AG09309 (cell line): ENCODE data around the gene ANKRD62.

Source experiments
- DNase-seq: peaks from one replicate; pipeline ENCODE4 v3.0.0-alpha.2; 2010; ENCODE audit warnings: low read depth
- H3K4me3 ChIP-seq: 2 replicates; pipeline ENCODE4 v1.5.1; 2011; ENCODE audit warnings: mild to moderate bottlenecking, low read depth, low read length, moderate library complexity; ENCODE audit not compliant: control insufficient read depth
- TF ChIP-seq, protein P1 (sequence below): IDR thresholded peaks from 2 replicates; pipeline ENCODE4 v1.5.1; 2011; ENCODE audit warnings: mild to moderate bottlenecking, low read depth, low read length, inconsistent platforms; ENCODE audit not compliant: insufficient read depth, control insufficient read depth; ENCODE audit errors: missing control alignments

Gene ANKRD62

DNA sequence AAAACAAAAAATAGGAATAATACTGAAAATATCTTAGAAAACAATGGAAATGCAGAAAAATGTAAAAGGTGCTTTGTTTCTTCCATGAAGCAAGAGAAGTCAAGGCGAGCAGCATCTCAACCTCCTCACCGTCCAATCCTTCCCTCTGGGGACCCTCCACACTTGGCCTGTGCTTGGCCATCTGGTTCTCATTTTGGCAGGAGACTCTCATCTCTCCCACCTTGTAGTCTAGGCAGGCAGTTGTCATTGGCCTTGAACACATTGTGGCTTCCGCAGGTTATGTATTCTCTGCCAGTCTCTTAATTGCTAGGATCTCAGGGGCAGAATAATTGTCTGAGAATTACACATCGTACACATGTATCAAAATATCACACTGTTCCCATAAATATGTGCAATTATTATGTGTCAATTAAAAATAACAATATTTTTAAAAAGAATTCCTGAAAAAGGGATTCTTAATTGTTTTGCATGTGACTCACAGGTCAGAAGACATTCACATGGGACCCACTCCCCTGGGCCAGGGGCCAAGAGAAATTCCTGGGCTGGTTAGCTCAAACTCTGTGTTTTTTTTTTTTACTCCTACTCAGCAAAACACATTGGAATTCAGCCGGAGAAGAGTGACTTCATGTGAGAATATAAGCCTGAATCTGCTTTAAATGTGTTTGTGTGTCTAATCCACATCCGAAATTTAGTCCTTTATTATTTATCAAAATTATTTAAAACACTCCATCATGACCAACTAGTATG lies 14.0 kb upstream of the ANKRD62 start:
- no peak for DNase-seq
- TF ChIP-seq, protein P1, sequence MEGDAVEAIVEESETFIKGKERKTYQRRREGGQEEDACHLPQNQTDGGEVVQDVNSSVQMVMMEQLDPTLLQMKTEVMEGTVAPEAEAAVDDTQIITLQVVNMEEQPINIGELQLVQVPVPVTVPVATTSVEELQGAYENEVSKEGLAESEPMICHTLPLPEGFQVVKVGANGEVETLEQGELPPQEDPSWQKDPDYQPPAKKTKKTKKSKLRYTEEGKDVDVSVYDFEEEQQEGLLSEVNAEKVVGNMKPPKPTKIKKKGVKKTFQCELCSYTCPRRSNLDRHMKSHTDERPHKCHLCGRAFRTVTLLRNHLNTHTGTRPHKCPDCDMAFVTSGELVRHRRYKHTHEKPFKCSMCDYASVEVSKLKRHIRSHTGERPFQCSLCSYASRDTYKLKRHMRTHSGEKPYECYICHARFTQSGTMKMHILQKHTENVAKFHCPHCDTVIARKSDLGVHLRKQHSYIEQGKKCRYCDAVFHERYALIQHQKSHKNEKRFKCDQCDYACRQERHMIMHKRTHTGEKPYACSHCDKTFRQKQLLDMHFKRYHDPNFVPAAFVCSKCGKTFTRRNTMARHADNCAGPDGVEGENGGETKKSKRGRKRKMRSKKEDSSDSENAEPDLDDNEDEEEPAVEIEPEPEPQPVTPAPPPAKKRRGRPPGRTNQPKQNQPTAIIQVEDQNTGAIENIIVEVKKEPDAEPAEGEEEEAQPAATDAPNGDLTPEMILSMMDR = no peak
- H3K4me3 ChIP-seq = no peak overlapping the region

DNA sequence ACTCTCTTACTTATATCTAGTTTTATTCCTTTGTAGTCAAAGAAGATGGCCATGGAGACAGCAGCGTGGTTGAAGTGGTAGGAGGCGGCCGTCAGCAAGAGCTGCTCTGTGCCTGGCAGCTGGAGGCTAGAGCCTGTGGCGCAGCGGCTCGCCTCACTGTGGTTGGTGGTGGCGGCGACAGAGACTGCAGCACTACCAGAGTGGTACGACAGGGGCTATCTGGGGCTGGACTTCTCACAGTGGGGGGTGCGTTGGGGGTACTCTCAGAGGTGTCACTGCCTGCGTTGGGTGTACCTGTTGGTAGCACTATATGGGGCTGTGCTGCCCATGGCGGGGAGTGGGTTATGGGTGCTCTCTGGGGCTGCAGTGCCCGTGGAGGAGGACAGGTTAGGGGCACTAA lies 8.5 kb upstream of the ANKRD62 start:
- no peak overlapping the region for H3K4me3 ChIP-seq
- DNase-seq = no peak

DNA sequence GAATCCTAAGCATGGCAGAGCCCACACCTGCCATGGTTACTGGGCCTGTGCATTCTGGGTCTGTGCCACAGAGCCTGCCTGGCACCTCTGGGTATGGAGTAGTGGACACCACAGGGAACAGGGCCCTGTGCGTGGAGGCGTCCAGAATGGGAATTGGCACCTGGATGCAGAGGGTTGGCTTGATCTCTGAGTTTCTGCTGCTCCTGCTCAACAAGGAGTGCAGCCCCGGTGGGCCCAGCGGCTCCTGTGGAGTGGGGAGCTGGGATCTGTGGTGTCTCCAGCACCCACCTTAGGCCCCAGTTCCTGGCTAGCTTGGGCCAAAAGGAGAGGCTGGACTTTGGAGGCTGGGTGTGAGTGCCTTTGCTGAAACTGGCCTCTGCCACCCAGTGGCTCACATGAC lies 7.9 kb upstream of the ANKRD62 start:
- TF ChIP-seq, protein P1 = no peak
- no peak overlapping the region for H3K4me3 ChIP-seq
- no peak for DNase-seq

More for the DNA sequence above, 8.5 kb upstream of the ANKRD62 start:
- TF ChIP-seq, protein P1 = no peak

DNA sequence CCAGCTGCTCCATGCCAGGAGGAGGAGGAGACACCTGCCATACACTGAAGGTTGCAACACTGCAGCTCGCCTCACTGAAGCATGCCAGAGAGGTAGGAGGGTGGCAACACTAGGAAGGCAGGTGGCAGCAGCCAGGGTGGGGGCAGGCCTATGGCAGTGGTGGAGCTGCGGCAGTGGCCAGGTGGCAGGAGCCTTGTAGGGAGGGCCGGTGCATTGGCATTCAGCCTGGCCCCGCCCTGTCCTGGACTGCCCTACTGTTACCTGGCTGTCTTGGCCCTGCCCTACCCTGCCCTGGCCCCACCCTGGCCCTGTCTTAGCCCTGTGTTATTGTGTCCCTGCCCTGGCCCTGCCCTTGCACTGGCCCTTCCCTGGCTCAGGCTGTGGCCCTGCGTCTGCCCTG lies 7.4 kb upstream of the ANKRD62 start:
- no peak for DNase-seq
- no peak overlapping the region for H3K4me3 ChIP-seq
- TF ChIP-seq, protein P1 = no peak

DNA sequence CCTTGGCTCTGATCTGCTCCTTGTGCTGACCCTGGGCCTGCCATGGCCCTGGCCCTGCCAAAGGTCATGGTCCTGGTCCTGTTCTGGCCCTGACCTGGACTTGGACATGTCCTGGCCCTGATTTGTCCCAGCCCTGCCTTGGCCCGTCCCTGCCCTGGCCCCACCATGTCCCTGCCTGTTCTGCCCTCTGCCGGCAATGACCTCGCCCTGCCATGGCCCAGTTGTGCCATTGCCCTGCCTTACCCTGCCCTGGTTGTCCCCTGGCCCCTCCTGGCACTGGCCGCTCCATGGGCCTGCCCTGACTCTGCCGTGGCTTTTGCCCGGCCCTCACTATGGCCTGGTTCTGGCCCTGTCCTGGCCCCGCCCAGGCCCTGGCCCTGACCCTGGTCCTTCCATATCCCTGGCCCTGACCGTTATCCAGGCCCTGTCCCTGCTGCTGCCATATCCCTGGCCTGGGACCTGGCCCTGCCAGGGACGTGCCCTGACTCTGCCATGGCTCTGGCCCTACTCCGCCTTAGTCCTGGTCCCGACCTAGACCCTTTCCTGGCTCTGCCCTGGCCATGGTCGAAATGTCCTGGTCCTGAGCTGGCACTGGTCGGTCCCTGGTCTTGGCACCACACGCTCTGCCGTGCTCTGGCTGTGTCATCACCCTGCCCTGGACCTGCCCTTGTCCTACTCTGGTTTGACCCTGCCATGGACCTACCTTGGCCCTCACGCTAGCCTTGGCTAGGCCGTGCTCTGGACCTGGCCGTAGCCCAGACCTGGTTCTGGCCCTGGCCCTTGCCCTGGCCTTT lies 6.8 kb upstream of the ANKRD62 start:
- no peak for DNase-seq
- H3K4me3 ChIP-seq = no peak overlapping the region
- TF ChIP-seq, protein P1 = no peak

DNA sequence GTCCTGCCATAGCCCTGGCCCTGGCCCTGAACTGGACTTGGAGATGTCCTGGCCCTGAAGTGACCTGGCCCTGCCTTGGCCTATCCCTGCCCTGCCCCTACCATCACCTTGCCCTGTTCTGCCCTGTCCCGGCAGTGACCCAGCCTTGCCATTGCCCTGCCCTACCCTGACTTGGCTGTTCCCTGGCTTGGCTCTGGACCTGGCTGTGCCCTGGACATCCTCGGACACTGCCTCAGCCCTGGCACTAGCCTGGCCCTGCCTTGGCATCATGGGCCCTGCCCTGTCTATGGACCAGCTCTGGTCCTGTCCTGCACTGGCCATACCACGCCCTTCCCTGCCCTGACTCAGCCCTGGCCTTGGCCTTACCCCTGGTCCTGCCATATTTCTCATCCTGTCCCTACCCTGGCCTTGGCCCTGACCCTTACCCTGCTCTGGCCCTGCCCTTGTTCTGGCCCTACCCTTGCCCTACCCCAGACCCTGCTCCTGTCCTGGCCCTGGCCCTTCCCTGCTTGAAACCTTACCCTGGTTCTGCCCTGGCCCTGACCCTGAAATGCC lies 6.1 kb upstream of the ANKRD62 start:
- no peak for DNase-seq
- no peak overlapping the region for H3K4me3 ChIP-seq
- TF ChIP-seq, protein P1 = no peak
